GM19452 (cell line): ENCODE results near the gene NRSN2.
A peak's percentile ranks its signal among the peaks of the same experiment; 100 is the strongest.
"Not testable (repeated sequence)": the region's sequence is repeated elsewhere in the genome, so short reads cannot be mapped to it uniquely, and the experiment has no call there.

Source experiments
- ATAC-seq: cut with Tn5 transposase; IDR thresholded peaks from one replicate; pipeline ENCODE4 v1.9.1; 2021; ENCODE audit not compliant: unreplicated experiment

NRSN2 gene

GRCh38 chr20:353166-353565 lies 6.3 kb downstream of the NRSN2 start:
- ATAC-seq: no peak

- peak; percentile 91 for ATAC-seq
These were observed 7.5 kb downstream of the NRSN2 start for GRCh38 chr20:354298-354977.

- ATAC-seq: not testable (repeated sequence)
These were observed 9.2 kb downstream of the NRSN2 start for GRCh38 chr20:356154-356553.

GRCh38 chr20:356745-357144 lies 9.8 kb downstream of the NRSN2 start:
- ATAC-seq: no peak

GRCh38 chr20:358891-359555 lies 12.1 kb downstream of the NRSN2 start:
- no peak for ATAC-seq

- ATAC-seq: no peak
These were observed 14.7 kb downstream of the NRSN2 start for GRCh38 chr20:361561-361960.

- ATAC-seq: no peak
These were observed 15.7 kb downstream of the NRSN2 start for GRCh38 chr20:362271-363254.

- ATAC-seq: no peak
These were observed 16.6 kb downstream of the NRSN2 start for GRCh38 chr20:363319-364078.

- ATAC-seq: no peak
These were observed 18.2 kb downstream of the NRSN2 start for GRCh38 chr20:364905-365794.

- ATAC-seq: no peak
These were observed 19.3 kb downstream of the NRSN2 start for GRCh38 chr20:366041-366718.

GRCh38 chr20:366719-367485 lies 20.0 kb downstream of the NRSN2 start:
- no peak for ATAC-seq

- ATAC-seq: no peak
These were observed 20.6 kb downstream of the NRSN2 start for GRCh38 chr20:367486-367887.

- ATAC-seq: no peak
These were observed 22.0 kb downstream of the NRSN2 start for GRCh38 chr20:368915-369314.

GRCh38 chr20:370151-370600 lies 23.3 kb downstream of the NRSN2 start:
- ATAC-seq: no peak

GRCh38 chr20:370977-371754 lies 24.3 kb downstream of the NRSN2 start:
- no peak for ATAC-seq

GRCh38 chr20:371755-372542 lies 25.0 kb downstream of the NRSN2 start:
- ATAC-seq: no peak

- ATAC-seq: not testable (repeated sequence)
These were observed 25.7 kb downstream of the NRSN2 start for GRCh38 chr20:372543-373082.
